GM21423 (cell line): ENCODE data around the gene KLHDC4.

Experiments
- ATAC-seq: cut with Tn5 transposase; IDR thresholded peaks from one replicate; pipeline ENCODE4 v1.9.1; 2021; ENCODE audit warnings: mild to moderate bottlenecking, moderate library complexity; ENCODE audit not compliant: unreplicated experiment

KLHDC4 gene

DNA sequence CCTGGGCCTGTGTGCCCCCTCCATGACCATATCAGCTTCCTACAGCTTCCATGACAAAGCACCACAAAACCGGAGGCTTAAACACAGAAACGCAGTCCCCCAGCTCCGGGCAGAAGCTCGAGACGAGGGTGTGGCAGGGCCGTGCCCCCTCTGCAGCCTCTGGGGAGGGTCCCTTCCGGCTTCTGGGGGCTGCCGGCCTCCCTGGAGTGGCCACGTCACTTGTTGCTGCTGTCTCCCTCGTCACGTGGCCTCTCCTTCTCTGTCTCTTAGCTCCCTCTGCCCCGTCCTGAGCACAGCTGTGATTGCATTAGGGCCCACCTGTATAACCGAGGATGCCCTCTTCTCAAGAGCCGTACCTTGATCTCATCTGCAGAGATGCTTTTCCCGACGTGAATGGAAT is 98.9 kb downstream of the KLHDC4 start:
- no peak for ATAC-seq

DNA sequence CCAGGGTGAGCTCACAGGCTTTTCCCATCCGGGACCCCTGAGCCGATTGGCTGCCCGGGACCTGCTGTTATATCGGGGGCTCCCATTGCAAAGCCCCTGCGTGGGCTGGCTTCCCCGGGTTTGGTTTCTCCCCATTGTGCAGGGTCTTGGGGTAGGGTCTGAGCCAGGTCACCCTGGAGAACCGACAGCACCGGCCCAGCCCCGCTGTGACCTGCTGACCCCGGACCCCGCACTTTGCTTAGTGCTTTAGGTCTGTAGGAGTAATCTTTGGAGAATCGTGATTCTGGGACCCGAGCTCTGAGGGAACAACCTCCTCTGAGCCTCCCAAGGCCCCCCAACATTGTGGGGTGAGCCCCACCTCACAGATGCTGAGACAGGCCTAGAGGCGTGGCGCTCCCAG is 100.6 kb downstream of the KLHDC4 start:
- ATAC-seq: no peak

DNA sequence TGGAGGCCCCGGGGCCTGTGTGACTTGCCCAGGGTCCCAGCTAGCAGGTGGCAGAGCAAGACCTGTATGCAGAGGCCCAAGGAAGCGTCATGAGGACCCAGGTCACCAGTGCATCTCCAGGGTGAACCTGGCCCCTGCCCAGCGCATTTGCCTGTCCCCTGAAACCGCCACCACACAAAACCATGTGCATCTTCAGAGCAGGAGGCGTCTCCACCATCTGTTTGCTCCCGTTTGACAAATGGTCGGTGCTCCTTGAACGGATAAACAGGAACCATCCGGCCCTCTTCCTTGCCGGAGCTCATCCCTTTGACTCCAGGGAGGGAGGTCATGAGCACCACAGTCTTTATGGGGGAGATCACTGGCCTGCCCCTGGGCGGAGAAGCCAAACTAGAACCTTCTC is 101.0 kb downstream of the KLHDC4 start:
- no peak for ATAC-seq

DNA sequence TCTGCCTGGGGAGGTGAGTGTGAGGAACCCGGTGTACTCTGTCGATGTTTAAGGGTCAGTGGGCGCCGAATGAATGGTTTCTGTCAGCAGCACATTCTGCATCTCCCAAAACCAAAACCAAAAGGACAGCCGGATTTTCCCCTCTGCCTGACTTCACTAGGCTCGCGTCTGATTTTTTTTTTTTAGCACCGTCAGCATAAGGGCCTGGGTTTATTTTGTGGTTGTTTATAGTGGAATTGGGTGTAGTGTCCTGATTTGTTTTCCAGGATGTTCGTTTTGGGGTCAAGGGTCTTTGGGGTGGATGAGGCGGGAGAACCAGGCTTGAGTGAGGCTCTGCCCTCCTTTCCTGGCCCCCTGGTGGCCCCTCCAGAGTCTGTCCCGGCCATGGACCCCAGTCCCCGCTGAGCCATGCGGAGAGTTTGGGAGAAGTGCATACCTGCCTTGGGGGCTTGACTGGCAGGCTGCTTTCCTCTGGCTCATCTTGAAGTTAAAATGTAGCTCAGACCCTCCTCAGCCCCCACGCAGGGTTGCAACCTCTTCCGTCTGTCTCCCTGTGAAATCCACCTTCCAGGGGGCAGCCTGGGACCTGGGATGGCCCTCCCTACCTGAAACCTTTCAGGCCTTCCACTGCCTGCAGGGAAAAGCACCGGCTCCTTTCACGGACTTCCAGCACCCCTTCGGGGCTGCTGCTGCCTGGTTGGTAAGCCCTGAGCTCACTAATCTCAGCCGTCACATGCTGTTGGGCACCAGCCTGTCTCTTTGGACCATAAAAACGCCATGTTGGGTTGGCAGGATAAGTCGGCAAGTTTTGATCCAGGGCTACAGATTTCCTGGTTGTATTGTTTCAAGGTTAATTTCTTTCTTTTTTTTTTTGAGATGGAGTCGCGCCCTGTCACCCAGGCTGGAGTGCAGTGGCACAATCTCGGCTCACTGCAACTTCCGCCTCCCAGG is 103.3 kb downstream of the KLHDC4 start:
- ATAC-seq: no peak

DNA sequence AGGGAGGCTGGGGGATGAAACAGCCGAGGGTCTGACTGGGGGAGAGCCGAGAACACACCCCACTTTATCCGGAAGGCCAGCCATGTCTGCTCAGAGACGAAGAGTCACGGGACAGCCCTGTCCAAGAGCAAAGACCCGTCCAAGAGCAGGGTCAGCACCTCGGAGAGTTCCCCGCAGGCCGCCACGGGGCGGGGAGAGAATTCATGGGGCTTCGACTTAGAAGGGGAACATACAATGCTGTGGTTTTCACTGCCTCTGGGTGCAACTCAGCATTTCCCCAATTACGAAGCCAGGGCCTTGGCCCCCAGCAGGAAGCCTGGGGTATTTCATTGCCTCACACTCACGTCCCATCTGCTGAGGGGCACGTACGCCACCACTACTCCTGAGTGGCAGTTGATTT is 104.2 kb downstream of the KLHDC4 start:
- ATAC-seq: no peak

DNA sequence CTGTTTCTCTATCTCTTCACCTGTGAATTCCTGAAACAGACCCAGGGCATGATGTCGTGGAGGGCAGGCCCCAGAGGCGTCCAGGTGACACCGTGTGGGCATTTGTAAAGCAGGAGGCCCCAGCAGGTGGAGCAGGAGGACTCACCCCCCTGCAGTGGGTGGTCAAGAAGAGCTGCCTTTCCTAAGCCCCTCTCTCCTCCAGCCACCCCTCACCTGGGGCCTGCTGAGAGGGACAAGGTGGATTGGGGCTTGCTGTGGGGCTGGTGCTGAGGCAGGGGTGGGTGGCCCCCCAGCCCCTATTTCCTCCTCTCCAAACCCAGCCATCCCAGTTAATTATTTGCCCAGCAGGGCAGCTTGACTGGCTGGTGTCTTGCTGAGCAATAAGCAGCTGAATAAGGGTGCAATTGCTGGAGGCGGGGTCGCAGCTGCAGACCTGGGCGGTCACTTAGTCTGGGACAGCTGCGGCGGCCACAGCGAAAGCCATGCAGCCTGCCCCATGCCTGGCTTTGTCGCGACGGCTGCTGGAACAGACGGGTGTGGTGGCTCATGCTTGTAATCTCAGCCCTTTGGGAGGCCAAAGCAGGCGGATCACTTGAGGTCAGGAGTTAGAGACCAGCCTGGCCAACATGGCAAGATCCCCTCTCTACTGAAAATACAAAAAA is 107.1 kb downstream of the KLHDC4 start:
- ATAC-seq: no peak
